Chondrocyte (in vitro differentiated cells): ENCODE results near the gene USP14. TPM values are rescaled to one million over a fixed set of nuclear protein-coding genes. Genes with fewer than 3 reads are reported as not detected.
"Not testable (repeated sequence)": the region's sequence is repeated elsewhere in the genome, so short reads cannot be mapped to it uniquely, and the experiment has no call there.

Source experiments
- DNase-seq: peaks from one replicate; pipeline ENCODE4 v3.0.0; 2021; ENCODE audit warnings: mixed read lengths, low spot score
- H3K27ac Mint-ChIP-seq: one replicate; pipeline ENCODE4 v1.8.0; 2021; ENCODE audit warnings: mild to moderate bottlenecking, moderate library complexity, mixed read lengths; ENCODE audit not compliant: unreplicated experiment
- H3K27me3 Mint-ChIP-seq: 2 replicates; pipeline ENCODE4 v1.8.0; 2021; ENCODE audit warnings: low read depth, mixed read lengths
- H3K36me3 Mint-ChIP-seq: 2 replicates; pipeline ENCODE4 v1.8.0; 2021; ENCODE audit warnings: low read depth, mixed read lengths
- H3K4me1 Mint-ChIP-seq: 2 replicates; pipeline ENCODE4 v1.8.0; 2021; ENCODE audit warnings: low read depth, mild to moderate bottlenecking, mixed read lengths
- H3K4me3 Mint-ChIP-seq: one replicate; pipeline ENCODE4 v1.8.0; 2021; ENCODE audit warnings: mild to moderate bottlenecking, moderate library complexity, mixed read lengths; ENCODE audit not compliant: unreplicated experiment
- H3K9me3 Mint-ChIP-seq: 2 replicates; pipeline ENCODE4 v1.8.0; 2021; ENCODE audit warnings: low read depth, mixed read lengths
- long read RNA-seq: library from polyadenylated mRNA; stranded (forward); transcript quantifications from one replicate; pipeline ENCODE4 v2.0.0, GENCODE V29; 2021
- total RNA-seq: library from RNA; stranded (reverse); gene quantifications from 3 replicates; pipeline ENCODE4 v1.2.1, GENCODE V29; 2021
- TF ChIP-seq, protein P1 (sequence below): fragments of 200-600 bp; sonication (generic); IDR thresholded peaks from 2 replicates; pipeline ENCODE4 v1.5.0; 2021; ENCODE audit warnings: antibody characterized with exemption, mild to moderate bottlenecking, moderate library complexity

Gene USP14
- 75.1 to 88.4 TPM (median 76.7 TPM) in 3 replicates for total RNA-seq
- long read RNA-seq, full-length matches to known transcripts, result 157 of 168 reads
- long read RNA-seq, partial matches to known transcripts, result 7 of 168 reads
- long read RNA-seq, other reads (novel, unspliced or antisense), result 4 of 168 reads

DNA sequence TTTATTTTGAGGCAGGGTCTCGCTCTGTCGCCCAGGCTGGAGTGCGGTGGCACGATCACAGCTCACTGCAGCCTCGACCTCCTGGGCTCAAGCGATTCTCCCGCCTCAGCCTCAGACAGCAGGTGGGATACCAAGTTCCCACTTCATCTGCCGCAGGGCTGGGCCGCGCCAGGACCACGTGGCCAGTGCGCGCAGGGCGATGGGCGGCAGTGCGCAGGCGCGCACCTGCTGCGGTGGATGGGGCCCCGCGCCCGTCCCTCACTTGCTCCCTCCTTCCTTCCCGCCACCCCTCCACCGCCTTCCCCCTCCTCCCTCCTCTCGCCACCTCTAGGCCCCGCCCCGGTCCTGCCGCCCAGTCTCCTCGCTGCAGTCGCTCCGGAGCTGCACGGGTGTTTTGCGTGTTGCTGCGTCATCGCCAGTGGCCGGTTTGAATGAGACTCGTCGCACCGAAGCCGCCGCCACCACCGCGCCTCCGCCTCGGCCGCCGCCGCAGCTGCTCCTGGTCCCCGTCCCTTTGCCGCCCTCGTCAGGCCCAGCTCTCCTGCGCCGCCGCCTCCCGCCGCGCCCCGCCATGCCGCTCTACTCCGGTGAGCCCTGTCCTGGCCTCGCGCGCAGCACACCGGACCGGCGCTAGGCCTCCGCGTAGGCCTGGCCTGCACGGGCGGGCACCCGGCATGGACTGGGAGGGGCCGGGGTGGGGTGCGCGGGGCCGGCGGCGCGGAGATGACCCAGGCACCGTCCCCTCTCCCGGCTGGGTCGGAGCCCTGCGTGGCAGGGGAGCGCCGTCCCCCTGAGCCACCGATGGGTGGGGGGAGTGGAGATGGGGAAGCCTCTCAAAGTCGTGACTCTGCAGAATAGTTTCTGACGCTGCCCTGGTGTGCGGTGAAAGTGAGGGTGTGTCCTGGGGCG is at the start of gene USP14:
TSS of gene USP14 (plus strand) at position 430 of the 909 bp plus-strand sequence. CDS start at position 572, 142 bp downstream.
- DNase-seq, result peak; percentile 100
- H3K4me3 Mint-ChIP-seq, result peak within 1 kb of the TSS; percentile 95
- TF ChIP-seq, protein P1, sequence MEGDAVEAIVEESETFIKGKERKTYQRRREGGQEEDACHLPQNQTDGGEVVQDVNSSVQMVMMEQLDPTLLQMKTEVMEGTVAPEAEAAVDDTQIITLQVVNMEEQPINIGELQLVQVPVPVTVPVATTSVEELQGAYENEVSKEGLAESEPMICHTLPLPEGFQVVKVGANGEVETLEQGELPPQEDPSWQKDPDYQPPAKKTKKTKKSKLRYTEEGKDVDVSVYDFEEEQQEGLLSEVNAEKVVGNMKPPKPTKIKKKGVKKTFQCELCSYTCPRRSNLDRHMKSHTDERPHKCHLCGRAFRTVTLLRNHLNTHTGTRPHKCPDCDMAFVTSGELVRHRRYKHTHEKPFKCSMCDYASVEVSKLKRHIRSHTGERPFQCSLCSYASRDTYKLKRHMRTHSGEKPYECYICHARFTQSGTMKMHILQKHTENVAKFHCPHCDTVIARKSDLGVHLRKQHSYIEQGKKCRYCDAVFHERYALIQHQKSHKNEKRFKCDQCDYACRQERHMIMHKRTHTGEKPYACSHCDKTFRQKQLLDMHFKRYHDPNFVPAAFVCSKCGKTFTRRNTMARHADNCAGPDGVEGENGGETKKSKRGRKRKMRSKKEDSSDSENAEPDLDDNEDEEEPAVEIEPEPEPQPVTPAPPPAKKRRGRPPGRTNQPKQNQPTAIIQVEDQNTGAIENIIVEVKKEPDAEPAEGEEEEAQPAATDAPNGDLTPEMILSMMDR, result no peak
- peaks cover 28% of the 10 kb centered on the region for H3K4me1 Mint-ChIP-seq
- H3K27ac Mint-ChIP-seq, result peak within 1 kb of the TSS; percentile 92
- no peaks in the 10 kb centered on the region for H3K36me3 Mint-ChIP-seq
- no peaks in the 10 kb centered on the region for H3K9me3 Mint-ChIP-seq
- H3K27me3 Mint-ChIP-seq, result no peaks in the 10 kb centered on the region

GRCh38 chr18:108665-109063 is 49.7 kb upstream of the USP14 start:
- H3K36me3 Mint-ChIP-seq, result not testable (repeated sequence)

DNA sequence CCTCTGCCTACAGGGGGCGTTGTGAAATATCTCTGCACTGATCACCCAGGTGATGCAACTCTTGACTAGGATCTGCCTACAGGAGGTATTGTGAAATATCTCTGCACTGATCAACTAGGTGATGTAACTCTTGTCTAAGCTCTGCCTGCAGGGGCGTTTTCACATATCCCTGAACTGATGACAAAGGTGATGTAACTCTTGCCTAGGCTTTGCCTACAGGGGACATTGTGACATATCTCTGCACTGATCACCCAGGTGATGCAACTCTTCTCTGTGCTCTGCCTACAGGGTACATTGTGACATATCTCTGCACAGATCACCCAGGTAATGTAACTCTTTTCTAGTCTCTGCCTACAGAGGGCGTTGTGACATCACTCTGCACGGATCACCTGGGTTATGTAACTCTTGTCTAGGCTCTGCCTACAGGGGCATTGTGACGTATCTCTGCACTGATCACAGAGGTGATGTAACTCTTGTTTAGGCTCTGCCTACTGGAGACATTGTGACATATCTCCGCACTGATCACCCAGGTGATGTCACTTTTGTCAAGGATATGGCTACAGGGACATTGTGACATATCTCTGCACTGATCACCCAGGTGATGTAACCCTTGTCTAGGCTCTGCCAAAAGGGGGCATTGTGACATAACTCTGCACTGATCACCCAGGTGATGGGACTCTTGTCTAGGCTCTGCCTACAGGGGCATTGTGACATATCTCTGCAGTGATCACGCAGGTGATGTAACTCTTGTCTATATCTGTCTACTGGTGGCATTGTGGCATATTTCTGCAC is 49.0 kb upstream of the USP14 start:
- H3K9me3 Mint-ChIP-seq, result peaks cover 27% of the 10 kb centered on the region

More at GRCh38 chr18:108665-109063, 49.7 kb upstream of the USP14 start:
- not testable (repeated sequence) for H3K4me3 Mint-ChIP-seq, H3K27ac Mint-ChIP-seq, H3K27me3 Mint-ChIP-seq, DNase-seq
- Mint-ChIP-seq H3K9me3 (peaks cover 27% of the 10 kb centered on the region), H3K4me1 (peaks cover 10% of the 10 kb centered on the region)

DNA sequence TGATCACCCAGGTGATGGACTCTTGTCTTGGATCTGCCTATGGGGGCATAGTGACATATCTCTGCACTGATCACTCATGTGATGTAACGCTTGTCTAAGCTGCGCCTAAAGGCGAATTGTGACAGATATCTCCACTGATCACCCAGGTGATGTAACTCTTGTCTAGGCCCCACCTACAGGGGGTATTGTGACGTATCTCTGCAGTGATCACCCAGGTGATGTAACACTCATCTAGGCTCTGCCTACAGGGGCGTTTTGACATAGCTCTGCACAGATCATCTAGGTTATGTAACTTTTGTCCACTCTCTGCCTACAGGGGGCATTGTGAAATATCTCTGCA is 48.5 kb upstream of the USP14 start:
- not testable (repeated sequence) for H3K27ac Mint-ChIP-seq
- H3K9me3 Mint-ChIP-seq, result peaks cover 27% of the 10 kb centered on the region

More for the DNA sequence above, 49.0 kb upstream of the USP14 start:
- H3K27me3 Mint-ChIP-seq, H3K36me3 Mint-ChIP-seq, H3K4me1 Mint-ChIP-seq, H3K4me3 Mint-ChIP-seq, H3K27ac Mint-ChIP-seq: not testable (repeated sequence)
- DNase-seq, result peak; percentile 97
- TF ChIP-seq, protein P1, result peak; percentile 44

GRCh38 chr18:110351-111201 is 47.8 kb upstream of the USP14 start:
- H3K36me3 Mint-ChIP-seq, H3K27ac Mint-ChIP-seq, DNase-seq, H3K4me3 Mint-ChIP-seq, H3K4me1 Mint-ChIP-seq, H3K27me3 Mint-ChIP-seq: not testable (repeated sequence)
- peaks cover 27% of the 10 kb centered on the region for H3K9me3 Mint-ChIP-seq

More for the DNA sequence above, 48.5 kb upstream of the USP14 start:
- H3K4me3 Mint-ChIP-seq, H3K27me3 Mint-ChIP-seq, DNase-seq, H3K36me3 Mint-ChIP-seq, H3K4me1 Mint-ChIP-seq: not testable (repeated sequence)

DNA sequence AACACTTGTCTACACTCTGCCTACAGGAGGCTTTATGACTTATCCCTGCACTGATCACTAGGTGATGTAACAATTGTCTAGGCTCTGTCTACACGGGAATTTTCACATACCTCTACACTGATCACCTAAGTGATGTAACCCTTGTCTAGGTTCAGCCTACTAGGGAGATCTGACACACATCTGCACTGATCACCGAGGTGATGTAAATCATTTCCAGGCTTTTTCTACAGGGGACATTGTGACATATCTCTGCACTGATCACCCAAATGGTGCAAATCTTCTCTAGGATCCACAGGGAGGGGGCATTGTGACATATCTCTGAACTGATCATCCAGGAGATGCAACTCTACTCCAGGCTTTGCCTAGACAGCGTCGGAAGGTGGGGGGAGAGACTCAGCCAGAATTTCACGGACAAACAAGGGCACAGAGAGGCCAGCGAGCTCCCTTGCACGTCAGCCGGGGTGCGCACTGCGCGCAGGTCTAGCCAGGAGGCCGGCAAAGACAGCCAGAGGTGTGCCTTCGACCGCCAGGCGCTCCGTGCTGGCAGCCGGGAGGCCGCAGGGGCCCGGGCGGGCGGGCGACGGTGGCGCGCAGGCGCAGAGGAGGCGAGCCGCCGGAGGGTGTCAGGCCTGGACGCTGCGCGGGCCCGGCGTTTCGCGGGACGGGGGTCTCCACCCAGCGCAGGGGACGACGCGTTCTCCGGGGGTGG is 46.9 kb upstream of the USP14 start:
- DNase-seq, result no peak
- H3K4me1 Mint-ChIP-seq, result peaks cover 3% of the 10 kb centered on the region
- no peaks in the 10 kb centered on the region for H3K27me3 Mint-ChIP-seq
- TF ChIP-seq, protein P1, result peak; percentile 29
- peak overlapping the region; percentile 71 for H3K4me3 Mint-ChIP-seq
- peak overlapping the region; percentile 24 for H3K27ac Mint-ChIP-seq
- peaks cover 3% of the 10 kb centered on the region for H3K36me3 Mint-ChIP-seq
- H3K9me3 Mint-ChIP-seq, result peaks cover 27% of the 10 kb centered on the region

DNA sequence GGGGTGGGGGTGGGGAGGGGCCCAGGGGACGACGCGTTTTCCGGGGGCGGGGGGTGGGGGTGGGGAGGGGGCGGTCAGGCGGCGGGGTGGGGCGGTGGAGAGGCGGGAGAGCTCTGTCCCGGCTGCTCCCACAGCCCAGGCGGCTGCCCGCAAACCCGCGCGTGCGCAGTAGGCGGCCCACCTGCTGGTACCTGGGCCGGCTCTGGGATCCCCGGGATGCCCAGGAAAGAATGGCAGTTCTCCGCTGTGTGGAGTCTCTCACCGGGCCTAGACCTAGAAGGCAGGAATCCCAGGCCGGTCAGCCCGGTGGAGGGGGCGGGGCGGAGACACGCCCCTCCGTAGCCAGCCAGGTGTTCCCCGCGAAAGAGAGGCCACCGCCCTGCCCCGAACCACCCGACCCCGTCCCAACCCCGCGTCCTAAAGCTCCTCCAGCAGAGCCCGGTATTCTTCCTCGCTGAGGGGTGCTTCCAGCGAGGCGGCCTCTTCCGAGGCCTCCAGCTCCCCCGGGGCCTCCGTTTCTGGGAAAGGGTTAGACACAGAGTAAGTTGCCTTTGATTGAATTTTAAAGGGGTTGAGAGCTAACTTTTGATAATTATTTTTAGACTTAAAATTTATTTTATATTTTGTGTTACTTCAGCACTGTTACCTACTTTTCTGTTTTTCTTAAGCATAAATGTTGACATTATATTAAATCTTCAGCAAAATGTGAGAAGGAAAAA is 46.2 kb upstream of the USP14 start:
- peak overlapping the region; percentile 38 for H3K4me3 Mint-ChIP-seq

More for the DNA sequence above, 46.2 kb upstream of the USP14 start:
- not testable (repeated sequence) for H3K27me3 Mint-ChIP-seq, H3K36me3 Mint-ChIP-seq, H3K4me1 Mint-ChIP-seq, H3K27ac Mint-ChIP-seq
- peak; percentile 100 for DNase-seq
- H3K9me3 Mint-ChIP-seq, result peaks cover 25% of the 10 kb centered on the region
